HG02571 (cell line): ENCODE data around the gene MLLT3.
A peak's percentile ranks its signal among the peaks of the same experiment; 100 is the strongest.
"Not testable (repeated sequence)": the region's sequence is repeated elsewhere in the genome, so short reads cannot be mapped to it uniquely, and the experiment has no call there.

Experiments
- ATAC-seq: cut with Tn5 transposase; IDR thresholded peaks from one replicate; pipeline ENCODE4 v1.9.1; 2021; ENCODE audit warnings: mild to moderate bottlenecking, moderate library complexity; ENCODE audit not compliant: unreplicated experiment

MLLT3 gene

DNA sequence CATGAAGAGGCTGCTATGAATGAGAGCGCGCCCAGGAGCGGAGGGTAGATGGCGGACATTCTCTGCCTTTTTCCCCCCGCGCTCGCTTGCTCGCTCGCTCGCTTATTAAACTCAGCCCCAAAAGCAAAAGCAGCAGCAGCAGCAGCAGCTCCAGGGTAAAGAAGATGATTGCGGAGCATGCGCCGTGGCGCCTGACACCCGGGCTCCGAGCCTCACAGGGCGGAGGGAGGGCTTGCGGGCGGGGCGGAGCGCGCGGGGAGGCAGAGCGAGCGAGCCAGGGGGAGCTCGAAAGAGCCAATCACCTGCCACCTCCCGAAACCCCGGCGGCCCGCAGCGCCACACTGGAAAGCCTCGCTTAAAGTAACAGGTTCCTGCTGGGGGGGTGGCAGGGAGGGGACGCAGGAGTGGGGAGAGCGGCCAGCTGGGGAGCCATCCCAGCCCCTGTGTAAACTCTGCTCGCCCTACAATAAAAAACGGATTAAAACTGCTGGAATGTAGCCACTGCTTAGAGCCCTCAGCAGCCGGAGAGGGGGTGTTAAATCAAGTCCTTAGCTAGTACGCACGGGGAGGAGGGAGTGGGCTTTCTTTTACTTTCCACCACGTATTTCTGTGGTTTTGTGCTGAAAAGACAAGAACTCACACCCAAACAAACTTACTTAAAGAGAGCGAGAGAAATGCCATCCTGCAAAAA is at the start of gene MLLT3:
MLLT3 (minus strand) TSS at position 170 of the 691 bp plus-strand sequence.
- ATAC-seq: peak; percentile 82

DNA sequence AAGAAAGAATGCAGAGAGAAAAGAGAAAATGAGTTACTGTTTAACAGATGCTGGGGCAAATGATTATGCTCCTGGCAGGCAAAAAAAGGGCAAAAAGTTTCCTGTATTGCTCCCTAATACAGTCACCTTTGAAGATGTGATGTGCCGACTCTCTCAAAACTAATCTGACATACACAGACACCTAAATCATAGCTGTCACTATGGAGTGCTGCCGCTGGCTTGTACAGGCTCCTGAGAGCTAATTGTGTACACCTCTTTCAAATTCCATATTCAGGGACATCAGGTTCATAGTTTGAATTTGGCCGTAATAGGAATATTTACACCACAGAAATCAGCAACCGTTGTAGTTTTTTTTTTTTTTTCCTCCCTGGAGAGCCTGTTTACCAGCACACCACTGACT is 49.3 kb upstream of the MLLT3 start:
- no peak for ATAC-seq

DNA sequence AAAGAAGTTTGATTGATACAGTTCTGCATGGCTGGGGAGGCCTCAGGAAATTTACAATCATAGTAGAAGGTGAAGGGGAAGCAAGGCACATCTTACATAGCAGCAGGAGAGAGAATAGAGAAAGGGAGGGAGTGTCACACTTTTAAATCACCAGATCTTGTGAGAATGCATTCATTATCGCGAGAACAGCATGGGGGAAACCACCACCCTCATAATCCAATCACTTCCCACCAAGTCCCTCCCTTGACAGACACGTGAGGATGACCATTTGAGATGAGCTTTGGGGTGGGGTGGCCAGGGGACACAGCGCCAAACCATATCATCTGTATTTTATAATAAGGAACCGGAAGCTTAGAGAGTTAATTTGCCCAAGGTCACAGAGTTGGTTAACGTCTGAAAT is 48.1 kb upstream of the MLLT3 start:
- no peak for ATAC-seq

DNA sequence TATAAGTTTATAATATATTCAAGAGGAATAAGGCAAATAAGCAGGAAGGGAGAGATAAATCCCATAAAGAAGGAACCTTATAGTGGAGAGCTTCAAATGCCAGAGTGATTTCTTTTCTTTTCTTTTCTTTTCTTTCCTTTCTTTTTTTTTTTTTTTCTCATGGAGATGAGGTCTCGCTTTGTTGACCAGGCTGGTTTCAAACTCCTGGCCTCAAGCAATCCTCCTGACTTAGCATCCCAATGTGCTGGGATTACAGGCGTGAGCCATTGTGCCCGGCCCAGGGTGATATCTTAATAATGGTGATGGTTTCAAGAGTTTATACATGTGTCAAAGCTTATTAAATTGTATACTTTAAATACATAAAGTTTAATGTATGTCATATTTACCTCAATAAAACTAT is 42.2 kb upstream of the MLLT3 start:
- no peak for ATAC-seq

DNA sequence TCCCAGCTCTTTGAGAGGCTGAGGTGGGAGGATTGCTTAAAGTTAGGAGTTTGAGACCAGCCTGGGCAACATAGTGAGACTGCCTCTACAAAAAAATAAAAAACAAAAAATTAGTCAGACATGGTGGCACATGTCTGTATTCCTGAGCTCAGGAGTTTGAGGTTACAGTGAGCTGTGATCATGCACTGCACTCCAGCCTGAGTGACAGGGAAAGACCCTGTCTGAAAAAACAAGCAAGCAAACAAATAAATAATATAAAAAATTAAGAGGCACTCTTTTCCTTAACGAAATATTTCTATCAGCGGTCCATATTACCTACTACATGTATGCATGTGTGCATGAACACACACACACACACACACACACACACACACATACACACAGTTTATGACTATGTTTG is 40.8 kb upstream of the MLLT3 start:
- ATAC-seq: no peak

DNA sequence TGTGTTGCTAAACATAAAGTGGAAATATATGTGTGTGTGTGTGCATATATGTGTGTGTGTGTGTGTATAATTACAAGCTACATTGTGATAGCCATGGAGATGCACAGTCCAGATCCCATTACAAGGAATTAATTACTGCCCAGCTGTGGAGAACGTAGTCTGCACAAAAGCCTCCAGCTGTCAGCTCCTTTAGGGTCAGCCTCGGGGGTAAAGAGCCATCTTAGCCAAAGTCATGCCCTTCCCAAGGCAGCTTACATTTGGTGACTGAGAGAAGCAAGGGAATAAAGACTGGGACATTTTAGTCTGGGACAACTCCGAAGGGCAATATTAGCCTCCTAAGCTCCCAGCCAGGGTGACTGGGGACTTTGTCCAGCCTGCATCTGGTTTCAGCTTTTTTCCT is 39.9 kb upstream of the MLLT3 start:
- no peak for ATAC-seq

DNA sequence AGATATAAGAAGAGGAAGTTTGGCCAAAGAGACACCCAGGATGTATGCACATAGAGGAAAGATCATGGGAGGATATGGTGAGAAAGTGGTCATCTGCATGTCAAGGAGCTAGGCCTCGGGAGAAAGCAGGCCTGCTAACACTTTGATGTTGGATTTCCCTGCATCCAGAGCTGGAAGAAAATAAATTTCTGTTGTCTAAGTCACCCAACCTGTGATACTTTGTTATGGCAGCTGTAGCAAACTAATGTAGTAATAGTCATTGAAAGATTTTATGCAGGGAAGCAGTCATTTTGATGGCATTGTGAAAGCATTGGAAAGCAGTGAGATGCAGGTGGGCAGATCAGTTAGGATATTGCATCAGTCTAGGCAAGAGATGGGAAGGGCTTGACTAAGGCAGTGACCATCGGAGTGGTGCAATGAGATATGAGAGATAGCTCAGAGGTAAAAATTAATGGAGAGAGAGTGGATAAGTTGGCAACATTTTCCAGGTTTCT is 37.2 kb upstream of the MLLT3 start:
- ATAC-seq: no peak

DNA sequence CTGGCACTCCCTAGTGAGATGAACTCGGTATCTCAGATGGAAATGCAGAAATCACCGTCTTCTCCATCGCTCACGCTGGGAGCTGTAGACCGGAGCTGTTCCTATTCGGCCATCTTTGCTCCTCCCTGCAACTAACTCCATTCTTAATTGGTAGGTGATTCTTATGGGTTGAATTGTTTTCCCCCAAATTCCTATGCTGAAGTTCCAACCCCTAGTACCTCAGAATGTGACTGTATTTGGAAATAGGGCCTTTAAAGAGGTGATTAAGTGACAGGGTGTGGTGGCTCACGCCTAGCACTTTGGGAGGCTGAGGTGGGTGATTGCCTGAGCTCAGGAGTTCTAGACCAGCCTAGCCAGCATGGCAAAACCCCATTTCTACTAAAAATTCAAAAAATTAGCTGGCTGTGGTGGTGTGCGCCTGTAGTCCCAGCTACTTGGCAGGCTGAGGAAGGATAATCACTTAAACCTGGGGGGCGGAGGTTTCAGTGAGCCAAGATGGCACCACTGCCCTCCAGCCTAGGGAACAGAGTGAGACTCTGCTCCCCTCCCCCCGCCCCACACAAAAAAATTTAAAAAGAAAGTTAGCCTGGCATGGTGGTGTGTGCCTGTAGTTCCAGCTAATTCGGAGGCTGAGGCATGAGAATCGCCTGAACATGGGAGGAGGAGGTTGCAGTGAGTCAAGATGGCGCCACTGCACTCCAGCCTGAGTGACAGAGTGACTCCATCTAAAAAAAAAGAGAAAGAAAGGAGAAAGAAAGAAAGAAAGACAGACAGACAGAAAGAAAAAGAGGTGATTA is 36.6 kb upstream of the MLLT3 start:
- ATAC-seq: no peak

DNA sequence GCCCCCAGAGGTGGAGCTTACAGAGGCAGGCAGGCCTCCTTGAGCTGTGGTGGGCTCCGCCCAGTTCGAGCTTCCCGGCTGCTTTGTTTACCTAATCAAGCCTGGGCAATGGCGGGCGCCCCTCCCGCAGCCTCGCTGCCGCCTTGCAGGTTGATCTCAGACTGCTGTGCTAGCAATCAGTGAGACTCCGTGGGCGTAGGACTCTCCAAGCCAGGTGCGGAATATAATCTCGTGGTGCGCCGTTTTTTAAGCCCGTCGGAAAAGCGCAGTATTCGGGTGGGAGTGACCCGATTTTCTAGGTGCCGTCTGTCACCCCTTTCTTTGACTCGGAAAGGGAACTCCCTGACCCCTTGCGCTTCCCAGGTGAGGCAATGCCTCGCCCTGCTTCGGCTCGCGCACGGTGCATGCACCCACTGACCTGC is 36.0 kb upstream of the MLLT3 start:
- ATAC-seq: not testable (repeated sequence)

DNA sequence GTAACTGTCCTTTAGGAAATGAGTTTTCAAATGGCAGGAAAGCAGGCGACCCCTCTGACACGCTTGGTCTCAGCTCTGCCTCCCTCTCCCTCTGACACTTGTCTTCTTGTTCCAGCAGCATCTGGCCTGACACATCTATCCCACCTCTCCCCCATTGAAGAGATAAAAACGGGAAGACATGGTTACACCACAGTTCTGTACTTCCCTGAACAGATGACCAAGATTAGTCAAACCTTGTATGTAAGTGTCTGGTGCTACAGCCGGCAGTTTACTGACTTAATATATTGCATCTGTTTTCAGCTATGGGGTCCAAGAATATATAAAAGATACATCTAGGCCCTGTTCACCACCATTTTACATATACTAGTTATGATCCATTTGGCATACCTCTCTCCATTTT is 29.6 kb upstream of the MLLT3 start:
- no peak for ATAC-seq

DNA sequence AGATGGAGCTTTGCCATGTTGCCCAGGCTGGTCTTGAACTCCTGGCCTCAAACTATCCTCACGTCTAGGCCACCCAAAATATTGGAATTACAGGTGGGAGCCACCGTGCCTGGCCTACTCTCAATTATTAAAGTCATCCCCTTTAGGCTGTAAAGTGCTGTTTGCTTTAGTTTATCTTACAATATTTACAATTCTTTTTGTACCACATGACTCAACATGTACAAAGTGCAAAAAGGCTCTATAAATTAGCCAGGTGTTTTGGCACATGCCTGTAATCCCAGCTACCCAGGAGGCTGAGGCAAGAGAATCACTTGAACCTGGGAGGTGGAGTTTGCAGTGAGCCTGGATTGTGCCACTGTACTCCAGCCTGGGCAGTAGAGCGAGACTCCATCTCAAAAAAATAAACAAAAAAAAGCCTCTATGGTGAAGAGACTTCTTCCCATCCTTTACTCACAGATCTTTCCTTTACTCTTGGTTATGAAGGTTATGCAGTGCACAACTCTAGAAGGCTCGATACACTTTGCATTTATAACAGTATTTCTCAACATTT is 28.5 kb upstream of the MLLT3 start:
- no peak for ATAC-seq

DNA sequence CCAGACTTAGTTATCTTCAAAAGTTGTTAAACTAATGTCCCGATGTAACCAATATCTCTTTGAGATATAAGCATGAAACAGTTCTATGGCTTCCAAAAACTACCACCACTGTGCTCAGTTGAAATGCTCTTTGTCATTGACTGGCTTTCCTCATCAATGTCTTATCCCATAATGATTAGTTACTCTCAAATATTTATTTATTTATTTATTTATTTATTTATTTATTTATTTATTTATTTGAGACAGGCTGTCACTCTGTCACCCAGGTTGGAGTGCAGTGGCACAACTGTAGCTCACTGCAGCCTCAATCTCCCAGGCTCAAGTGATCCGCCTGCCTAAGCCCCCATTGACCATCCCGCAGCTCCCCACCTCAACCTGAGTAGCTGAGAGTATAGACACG is 28.0 kb upstream of the MLLT3 start:
- ATAC-seq: no peak

DNA sequence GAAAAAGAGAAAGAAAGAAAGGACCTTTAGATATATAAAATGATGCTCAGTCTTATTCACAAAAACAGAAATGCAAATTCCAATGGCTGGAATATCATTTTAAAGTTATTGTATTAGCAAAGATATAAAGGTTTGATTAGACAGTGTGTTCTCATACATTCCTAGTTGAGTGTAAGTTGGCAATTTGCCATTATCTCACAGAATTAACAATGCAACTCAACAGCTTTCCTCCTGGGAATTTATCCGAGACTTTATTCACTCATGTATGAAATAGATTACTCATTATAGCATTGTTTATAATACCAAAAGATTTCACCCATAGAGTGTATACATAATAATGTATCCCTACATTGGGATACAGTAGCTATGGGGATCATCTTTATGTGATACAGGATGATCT is 27.1 kb upstream of the MLLT3 start:
- no peak for ATAC-seq

DNA sequence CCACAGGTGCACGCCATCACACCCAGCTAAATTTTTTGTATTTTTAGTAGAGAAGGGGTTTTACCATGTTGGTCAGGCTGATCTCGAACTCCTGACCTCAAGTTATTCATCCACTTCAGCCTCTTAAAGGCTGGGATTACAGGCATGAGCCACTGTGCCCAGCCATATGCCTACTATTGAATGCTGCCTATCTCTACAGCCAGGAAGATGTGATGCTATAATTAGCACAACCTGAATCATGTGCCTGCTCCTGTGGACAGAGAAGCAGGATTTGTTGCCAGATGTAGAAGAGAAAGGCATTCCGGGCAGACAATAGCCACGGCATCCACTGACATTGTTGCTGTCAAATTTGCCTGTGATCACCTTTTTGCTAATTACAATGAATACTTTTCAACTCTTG is 24.4 kb upstream of the MLLT3 start:
- no peak for ATAC-seq

DNA sequence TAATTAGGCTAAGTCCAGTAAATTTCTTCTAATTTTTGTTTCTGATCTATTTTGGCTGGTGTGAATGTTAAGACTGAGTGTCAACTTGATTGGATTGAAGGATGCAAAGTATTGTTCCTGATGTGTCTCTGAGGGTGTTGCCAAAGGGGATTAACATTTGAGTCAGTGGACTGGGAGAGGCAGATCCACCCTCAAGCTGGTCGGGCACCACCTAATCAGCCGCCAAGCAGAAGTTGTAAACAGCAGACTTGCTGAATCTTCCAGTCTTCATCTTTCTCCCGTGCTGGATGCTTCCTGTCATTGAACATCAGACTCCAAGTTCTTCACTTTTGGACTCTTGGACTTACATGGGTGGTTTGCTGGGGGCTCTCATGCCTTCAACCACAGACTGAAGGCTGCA is 21.4 kb upstream of the MLLT3 start:
- ATAC-seq: no peak

DNA sequence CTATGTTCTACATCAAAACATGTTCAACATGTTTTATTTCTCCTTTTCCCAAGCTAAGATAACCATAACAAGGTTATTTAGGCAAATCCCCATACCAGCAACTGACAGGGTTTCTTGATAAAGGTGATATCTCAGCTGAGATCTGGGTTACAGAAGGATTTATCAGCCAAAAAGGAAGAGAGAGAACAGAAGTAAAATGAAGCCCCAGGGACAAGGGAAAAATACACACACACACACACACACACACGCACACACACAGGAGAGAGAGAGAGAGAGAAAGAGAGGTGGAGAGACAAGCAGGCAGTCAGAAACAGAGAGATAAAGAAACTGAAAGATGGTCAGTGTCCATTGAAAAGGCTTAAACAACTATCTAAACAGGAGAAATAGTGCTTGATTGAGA is 19.7 kb upstream of the MLLT3 start:
- no peak for ATAC-seq

DNA sequence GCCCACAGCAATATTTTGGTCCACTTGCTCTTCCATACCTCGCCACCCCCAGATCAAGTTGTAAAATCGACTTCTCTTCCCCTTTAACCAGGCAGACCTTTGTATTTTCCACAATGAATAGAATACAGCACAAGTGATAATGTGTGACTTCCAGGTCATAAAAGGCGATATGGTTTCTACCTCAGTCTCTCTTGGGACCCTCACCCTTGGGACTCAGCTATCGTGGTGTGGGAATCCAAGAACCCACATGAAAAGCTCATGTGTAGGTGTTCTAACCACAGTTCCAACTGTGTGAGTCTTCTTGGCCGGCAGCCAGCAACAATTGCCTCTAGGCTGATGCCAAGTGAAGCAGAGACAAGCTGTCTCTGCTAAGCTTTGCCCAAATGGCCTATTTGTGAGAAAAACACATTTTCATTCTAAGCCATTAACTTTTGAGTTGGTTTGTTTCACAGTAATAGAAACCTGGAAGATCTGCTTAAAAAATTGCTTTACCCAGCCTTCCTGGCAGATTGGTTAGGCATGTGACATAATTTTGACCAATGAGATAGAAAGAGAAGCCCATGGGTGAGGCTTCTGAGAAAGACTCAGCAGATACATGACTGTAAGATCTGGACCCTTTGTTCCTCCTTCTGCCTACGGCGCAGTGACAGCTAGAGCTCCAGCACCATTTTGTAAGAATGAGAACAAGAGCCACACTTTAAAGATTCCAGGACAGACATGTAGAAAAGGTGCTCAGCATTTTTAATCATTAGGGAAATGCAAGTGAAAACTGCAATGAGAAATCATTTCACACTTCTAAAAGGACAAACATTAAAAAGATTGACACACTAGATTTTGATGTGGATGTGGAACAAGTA is 18.3 kb upstream of the MLLT3 start:
- ATAC-seq: peak; percentile 85

DNA sequence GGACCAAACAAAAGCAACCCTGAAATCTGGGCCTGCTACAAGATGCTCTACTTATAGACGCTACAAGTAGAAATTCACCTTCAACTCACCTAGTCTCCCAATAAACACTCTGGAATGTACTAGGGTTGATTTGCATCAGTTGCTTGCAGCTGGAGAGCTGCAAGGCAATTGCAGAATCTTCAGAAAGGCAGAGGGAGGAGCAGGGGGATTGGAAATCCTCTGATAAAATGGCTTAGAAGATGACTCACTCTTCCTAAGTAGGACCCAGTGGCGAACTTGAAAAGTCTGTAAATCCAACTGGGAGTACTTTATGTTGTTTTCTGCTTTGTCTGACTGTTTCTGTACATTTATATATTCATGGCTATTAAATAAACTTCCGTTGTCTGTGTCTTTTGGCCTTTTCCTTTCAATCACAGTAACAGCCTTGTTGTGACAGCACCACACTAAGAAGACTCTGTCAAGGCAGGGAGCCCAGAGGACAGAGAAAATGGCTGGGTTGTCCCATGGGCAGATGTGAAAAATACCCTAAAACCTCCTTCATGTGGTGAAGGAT is 14.7 kb upstream of the MLLT3 start:
- ATAC-seq: no peak

DNA sequence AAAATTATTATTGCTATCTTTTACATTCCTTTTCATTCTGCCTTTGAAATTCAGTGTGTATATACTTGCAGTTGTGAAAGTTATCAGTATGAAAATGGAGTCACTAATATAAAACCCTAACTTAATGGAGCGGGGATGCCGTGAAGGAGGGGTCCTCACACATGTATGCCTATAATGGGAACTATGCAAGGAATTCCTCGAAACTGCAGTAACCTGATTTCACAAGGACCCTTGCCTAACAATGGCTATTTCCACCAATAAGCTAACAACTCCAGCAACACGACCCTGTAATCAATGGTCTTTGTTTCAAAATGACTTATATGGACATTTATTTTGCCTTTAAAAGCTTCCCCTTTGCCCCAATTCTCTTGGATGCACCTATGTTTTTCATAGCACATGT is 12.6 kb upstream of the MLLT3 start:
- ATAC-seq: no peak

DNA sequence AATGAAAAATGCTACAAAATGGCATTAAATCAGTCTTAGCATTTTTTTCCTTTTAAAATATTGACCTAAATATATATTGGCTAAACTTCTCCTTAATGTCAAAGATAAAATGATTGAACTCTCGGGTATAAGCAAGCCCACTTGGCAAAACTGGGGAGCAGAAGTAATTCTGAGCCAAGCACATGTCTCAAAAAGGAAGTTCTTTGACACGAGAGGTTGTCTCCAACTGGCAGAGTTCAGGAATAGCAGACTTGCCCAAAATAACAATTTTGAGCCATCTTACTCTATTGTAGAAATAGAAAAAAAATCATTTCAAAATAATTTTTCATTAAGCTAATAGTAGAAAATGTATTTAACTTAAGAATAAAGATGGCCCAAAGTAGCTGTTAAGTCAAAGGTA is 10.4 kb upstream of the MLLT3 start:
- ATAC-seq: no peak
